Gastrocnemius medialis (tissue), 4 donors: ENCODE measurements around the gene CACNA2D1. TPM values are rescaled to one million over a fixed set of nuclear protein-coding genes. Genes with fewer than 3 reads are reported as not detected.

Experiments used
- ATAC-seq, 2 donors: fragments of 150-250 bp; one replicate each; pipeline ENCODE4 v1.9.1; 2016
- DNase-seq, 2 donors: peaks; one replicate each; pipeline ENCODE4 v3.0.0-alpha.2; 2019
- H3K27ac ChIP-seq, 4 donors: fragments of 200-600 bp; sonication (generic); 1 replicate in 1 of 4; 2 replicates in 3 of 4; pipeline ENCODE4 v1.5.1; 2016 to 2018; ENCODE audit warnings: mild to moderate bottlenecking in 2 of 4, moderate library complexity in 1 of 4
- H3K27me3 ChIP-seq, 3 donors: fragments of 200-600 bp; sonication (generic) in 2 of 3; 1 replicate in 1 of 3; 2 replicates in 2 of 3; pipeline versions ENCODE4 v1.5.1 to v1.6.0; 2016 to 2019; ENCODE audit warnings: mild to moderate bottlenecking in 1 of 3, moderate library complexity in 1 of 3
- H3K36me3 ChIP-seq, 2 donors: fragments of 200-600 bp; sonication (generic) in 1 of 2; one replicate each; pipeline ENCODE4 v1.5.1; 2017 to 2018
- H3K4me1 ChIP-seq, 2 donors: fragments of 200-600 bp; sonication (generic) in 1 of 2; one replicate each; pipeline ENCODE4 v1.5.1; 2016 to 2017; ENCODE audit warnings: mild to moderate bottlenecking in 2 of 2
- H3K4me3 ChIP-seq, 4 donors: fragments of 200-600 bp; sonication (generic) in 3 of 4; 1 replicate in 1 of 4; 2 replicates in 3 of 4; pipeline ENCODE4 v1.5.1; 2016 to 2019; ENCODE audit warnings: mild to moderate bottlenecking in 2 of 4
- H3K9me3 ChIP-seq, 3 donors: fragments of 200-600 bp; sonication (generic) in 2 of 3; 1 replicate in 1 of 3; 2 replicates in 2 of 3; pipeline ENCODE4 v1.5.1; 2016 to 2019
- POLR2A ChIP-seq, 2 donors: fragments of 450-650 bp; IDR thresholded peaks; one replicate each; pipeline ENCODE4 v1.6.1; 2017; ENCODE audit warnings: antibody characterized with exemption in 2 of 2, mild to moderate bottlenecking in 2 of 2, moderate library complexity in 2 of 2
- in situ Hi-C, 4 donors: fragments of 200-750 bp; cut with MboI; loops; one replicate each; pipeline versions ENCODE4 v1.15.0 to v1.8.0; 2017; ENCODE audit warnings: low sequenced_read_pairs in 4 of 4
- intact Hi-C: fragments of 100-400 bp; cut with DNase I; formaldehyde crosslinking; loops from one replicate; pipeline ENCODE4 v1.15.1; 2023; ENCODE audit warnings: low total_unique reads
- total RNA-seq, 4 donors: library from RNA; depleted of rRNA; stranded (reverse); fragments of >200 nt; gene quantifications; one replicate each; pipeline versions ENCODE4 v1.1.0 to v1.2.3, GENCODE V29; 2016
- TF ChIP-seq, protein P1 (sequence below), 5 experiments: fragments of 450-650 bp in 3 of 5; fragments of 200-600 bp in 2 of 5; sonication (generic) in 2 of 5; IDR thresholded peaks in 4 of 5; conservative IDR thresholded peaks in 1 of 5; 1 replicate in 4 of 5; 2 replicates in 1 of 5; pipeline ENCODE4 v1.5.1; 2016 to 2019; ENCODE audit warnings: antibody characterized with exemption in 5 of 5, mild to moderate bottlenecking in 3 of 5, moderate library complexity in 3 of 5

CACNA2D1 gene
- total RNA-seq, 4 donors from 2014 or later: 83.9 to 157 (median 120) TPM

DNA sequence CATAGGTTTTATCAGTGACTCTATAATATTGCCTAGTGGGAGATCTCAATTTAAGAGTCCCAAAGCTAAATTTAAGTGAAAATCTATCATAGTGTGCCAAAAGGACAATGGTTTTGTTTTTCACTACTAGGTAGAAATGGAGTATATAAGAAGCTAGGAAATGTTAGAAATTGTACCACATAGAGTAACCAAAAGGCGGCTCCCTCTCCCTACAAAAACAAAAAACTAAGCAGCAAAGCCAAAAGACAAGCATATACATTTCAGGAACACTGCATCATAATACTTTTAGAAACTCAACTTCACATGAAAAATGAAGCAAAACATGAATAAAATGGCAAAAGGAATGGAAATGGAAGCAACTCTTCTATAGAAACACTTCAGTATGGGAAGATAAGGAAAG lies 271.6 kb downstream of the CACNA2D1 start:
- H3K36me3 ChIP-seq: no peaks in the 10 kb centered on the region
- intact Hi-C loops: loop anchor here (10.0 kb wide), 1 partner anchor 303 kb away; no protein-coding TSS in a partner anchor
- no peaks in the 10 kb centered on the region for H3K27me3 ChIP-seq
- ATAC-seq (no peak), DNase-seq (no peak)
- H3K9me3 ChIP-seq: no peaks in the 10 kb centered on the region
- no peak overlapping the region for H3K4me3 ChIP-seq
- in situ Hi-C loops: loop anchor here in 1 of 4 donors (10.0 kb wide), 1 partner anchor 53 kb away; no protein-coding TSS in a partner anchor
- H3K27ac ChIP-seq: no peak overlapping the region
- no peak for TF ChIP-seq POLR2A (IDR thresholded peaks at IDR 0.05)
- TF ChIP-seq, protein P1, sequence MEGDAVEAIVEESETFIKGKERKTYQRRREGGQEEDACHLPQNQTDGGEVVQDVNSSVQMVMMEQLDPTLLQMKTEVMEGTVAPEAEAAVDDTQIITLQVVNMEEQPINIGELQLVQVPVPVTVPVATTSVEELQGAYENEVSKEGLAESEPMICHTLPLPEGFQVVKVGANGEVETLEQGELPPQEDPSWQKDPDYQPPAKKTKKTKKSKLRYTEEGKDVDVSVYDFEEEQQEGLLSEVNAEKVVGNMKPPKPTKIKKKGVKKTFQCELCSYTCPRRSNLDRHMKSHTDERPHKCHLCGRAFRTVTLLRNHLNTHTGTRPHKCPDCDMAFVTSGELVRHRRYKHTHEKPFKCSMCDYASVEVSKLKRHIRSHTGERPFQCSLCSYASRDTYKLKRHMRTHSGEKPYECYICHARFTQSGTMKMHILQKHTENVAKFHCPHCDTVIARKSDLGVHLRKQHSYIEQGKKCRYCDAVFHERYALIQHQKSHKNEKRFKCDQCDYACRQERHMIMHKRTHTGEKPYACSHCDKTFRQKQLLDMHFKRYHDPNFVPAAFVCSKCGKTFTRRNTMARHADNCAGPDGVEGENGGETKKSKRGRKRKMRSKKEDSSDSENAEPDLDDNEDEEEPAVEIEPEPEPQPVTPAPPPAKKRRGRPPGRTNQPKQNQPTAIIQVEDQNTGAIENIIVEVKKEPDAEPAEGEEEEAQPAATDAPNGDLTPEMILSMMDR (IDR thresholded peaks at IDR 0.05 in 4 of 5, conservative IDR thresholded peaks at IDR 0.05 in 1 of 5): no peak
- H3K4me1 ChIP-seq: peaks cover 16 to 32% of the 10 kb centered on the region in 2 donors

GRCh38 chr7:82167558-82168314 lies 275.8 kb downstream of the CACNA2D1 start:
- H3K9me3 ChIP-seq: no peaks in the 10 kb centered on the region
- in situ Hi-C loops: no loop called here
- peak overlapping the region in 2 of 4 donors; percentile 25 to 33 for H3K27ac ChIP-seq
- intact Hi-C loops: loop anchor here (5.0 to 10.0 kb wide), 2 partner anchors 277 to 405 kb away; partner anchors contain the start of gene CACNA2D1
- no peaks in the 10 kb centered on the region for H3K27me3 ChIP-seq
- no peaks in the 10 kb centered on the region for H3K36me3 ChIP-seq
- TF ChIP-seq POLR2A (IDR thresholded peaks at IDR 0.05): no peak
- TF ChIP-seq, protein P1 (IDR thresholded peaks at IDR 0.05 in 4 of 5, conservative IDR thresholded peaks at IDR 0.05 in 1 of 5): no peak
- DNase-seq (no peak), ATAC-seq (peak; percentile 29 to 39)
- peaks cover 19 to 31% of the 10 kb centered on the region in 2 donors for H3K4me1 ChIP-seq
- no peak overlapping the region for H3K4me3 ChIP-seq

DNA sequence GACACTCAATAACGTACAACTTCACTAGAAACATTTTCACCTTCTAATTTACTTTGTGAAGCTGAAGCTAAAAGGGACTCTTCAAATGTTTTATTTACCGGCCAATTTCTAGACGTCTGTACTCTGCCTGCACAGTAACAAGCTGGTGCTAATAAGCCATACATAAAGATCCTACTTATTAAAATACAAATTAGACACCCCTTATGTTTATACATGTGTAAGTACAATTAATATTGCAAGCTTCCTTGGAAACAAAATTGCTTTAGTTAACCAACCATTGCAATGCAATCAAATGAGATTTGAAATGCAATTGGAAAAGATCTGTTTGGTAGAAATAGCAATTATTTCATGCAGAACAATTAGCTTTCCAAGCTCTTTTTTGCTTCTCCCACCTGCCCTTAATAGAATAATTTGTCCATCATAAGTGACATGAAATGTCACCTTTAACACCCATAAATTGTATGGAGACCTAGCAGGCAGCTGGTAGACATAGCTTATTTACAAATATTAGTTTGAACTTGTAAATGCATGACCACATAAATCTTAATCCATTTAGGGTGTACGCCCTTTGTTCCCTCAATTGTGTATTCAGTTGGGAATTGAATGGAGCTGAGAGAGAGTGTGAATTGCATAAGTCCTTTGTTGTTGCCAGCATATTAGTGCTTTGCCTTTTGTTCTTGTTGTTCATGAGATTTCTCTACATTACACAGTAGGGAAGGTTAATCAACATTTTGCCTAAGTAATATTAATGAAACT lies 277.1 kb downstream of the CACNA2D1 start:
- H3K4me3 ChIP-seq: no peak overlapping the region
- no peak for TF ChIP-seq POLR2A (IDR thresholded peaks at IDR 0.05)
- TF ChIP-seq, protein P1 (IDR thresholded peaks at IDR 0.05 in 4 of 5, conservative IDR thresholded peaks at IDR 0.05 in 1 of 5): no peak
- peak overlapping the region in 1 of 4 donors; percentile 13 for H3K27ac ChIP-seq
- peaks cover 19 to 32% of the 10 kb centered on the region in 2 donors for H3K4me1 ChIP-seq
- no peaks in the 10 kb centered on the region for H3K27me3 ChIP-seq
- H3K36me3 ChIP-seq: no peaks in the 10 kb centered on the region
- H3K9me3 ChIP-seq: no peaks in the 10 kb centered on the region
- in situ Hi-C loops: no loop called here
- ATAC-seq: no peak
- intact Hi-C loops: loop anchor here (5.0 to 10.0 kb wide), 2 partner anchors 278 to 406 kb away; partner anchors contain the start of gene CACNA2D1
- DNase-seq: no peak

- DNase-seq (peak; percentile 8 to 35), ATAC-seq (peak in 1 of 2 donors; percentile 63)
- H3K4me3 ChIP-seq: no peak overlapping the region
- peak overlapping the region in 2 of 4 donors; percentile 35 to 51 for H3K27ac ChIP-seq
- no peaks in the 10 kb centered on the region for H3K36me3 ChIP-seq
- intact Hi-C loops: loop anchor here (5.0 to 10.0 kb wide), 2 partner anchors 280 to 407 kb away; partner anchors contain the start of gene CACNA2D1
- H3K27me3 ChIP-seq: no peaks in the 10 kb centered on the region
- in situ Hi-C loops: no loop called here
- no peak for TF ChIP-seq POLR2A (IDR thresholded peaks at IDR 0.05)
- TF ChIP-seq, protein P1 (IDR thresholded peaks at IDR 0.05 in 4 of 5, conservative IDR thresholded peaks at IDR 0.05 in 1 of 5): peak in 2 of 5 experiments; percentile 20 to 42
- H3K9me3 ChIP-seq: no peaks in the 10 kb centered on the region
- peaks cover 19 to 32% of the 10 kb centered on the region in 2 donors for H3K4me1 ChIP-seq
These were observed 278.8 kb downstream of the CACNA2D1 start for GRCh38 chr7:82164813-82165212.
